Right lobe of liver (tissue), 4 donors: Measurements from ENCODE around the gene PLLP.

Source experiments
- POLR2A ChIP-seq: fragments of 450-650 bp; IDR thresholded peaks from one replicate; pipeline ENCODE4 v1.6.1; 2017; ENCODE audit warnings: antibody characterized with exemption, mild to moderate bottlenecking
- TF ChIP-seq, protein P1 (sequence below), 4 donors: fragments of 200-600 bp in 3 of 4; fragments of 450-650 bp in 1 of 4; IDR thresholded peaks; one replicate each; pipeline versions ENCODE4 v1.5.1 to v1.8.0; 2016 to 2022; ENCODE audit warnings: antibody characterized with exemption in 4 of 4, mild to moderate bottlenecking in 2 of 4
- donor health status: DM: no; HTN: no; CAD: no.
- donor health status: DM: no; HTN: no; CAD: no.
- donor health status: DM: no; HTN: yes; CAD: no.

DNA sequence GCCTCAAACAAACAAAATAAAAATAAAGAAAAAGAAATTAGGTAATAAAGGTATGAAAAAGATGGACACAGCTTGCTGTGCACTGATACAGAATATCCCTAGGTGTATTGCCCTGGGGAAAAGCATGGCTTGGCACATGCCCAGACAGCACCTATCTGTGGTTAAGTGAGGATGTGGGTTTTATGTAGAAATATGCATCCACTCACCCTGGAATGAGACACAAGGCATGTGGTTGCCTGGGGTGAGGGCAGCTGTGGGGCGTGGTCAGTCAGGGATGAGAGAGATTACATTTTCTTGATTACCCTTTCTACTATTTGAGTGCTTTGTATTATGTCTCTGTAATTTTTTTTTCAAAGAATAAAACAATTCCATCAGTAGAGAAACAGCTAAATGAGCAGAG is 6.9 kb downstream of the PLLP start:
- TF ChIP-seq, protein P1, sequence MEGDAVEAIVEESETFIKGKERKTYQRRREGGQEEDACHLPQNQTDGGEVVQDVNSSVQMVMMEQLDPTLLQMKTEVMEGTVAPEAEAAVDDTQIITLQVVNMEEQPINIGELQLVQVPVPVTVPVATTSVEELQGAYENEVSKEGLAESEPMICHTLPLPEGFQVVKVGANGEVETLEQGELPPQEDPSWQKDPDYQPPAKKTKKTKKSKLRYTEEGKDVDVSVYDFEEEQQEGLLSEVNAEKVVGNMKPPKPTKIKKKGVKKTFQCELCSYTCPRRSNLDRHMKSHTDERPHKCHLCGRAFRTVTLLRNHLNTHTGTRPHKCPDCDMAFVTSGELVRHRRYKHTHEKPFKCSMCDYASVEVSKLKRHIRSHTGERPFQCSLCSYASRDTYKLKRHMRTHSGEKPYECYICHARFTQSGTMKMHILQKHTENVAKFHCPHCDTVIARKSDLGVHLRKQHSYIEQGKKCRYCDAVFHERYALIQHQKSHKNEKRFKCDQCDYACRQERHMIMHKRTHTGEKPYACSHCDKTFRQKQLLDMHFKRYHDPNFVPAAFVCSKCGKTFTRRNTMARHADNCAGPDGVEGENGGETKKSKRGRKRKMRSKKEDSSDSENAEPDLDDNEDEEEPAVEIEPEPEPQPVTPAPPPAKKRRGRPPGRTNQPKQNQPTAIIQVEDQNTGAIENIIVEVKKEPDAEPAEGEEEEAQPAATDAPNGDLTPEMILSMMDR (IDR thresholded peaks at IDR 0.05), result no peak
- TF ChIP-seq POLR2A, result no peak
